ENCODE measurements around the gene PHKB.

Gene PHKB

DNA sequence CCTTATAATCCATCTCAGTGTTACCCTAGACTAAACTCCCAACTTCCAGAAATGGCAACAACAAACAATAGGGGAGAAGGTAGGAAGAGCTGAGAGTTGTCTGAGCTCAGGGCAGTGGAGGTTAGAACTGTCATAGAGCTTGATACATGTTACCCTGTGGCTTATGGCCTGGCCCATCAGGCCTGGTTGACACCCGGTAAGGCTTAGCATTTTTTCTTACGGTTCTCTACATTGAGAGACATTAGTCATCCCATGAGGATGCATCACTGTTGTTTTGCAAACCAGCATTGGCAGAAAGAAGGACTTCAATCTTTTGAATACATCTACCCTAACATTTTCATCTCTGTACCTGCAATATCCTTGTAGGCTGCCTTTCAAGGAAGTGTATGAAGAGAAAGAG is 226.6 kb downstream of the PHKB start:
- Histone ChIP-seq H3K9me3 (ENCODE audit: control insufficient read depth in 1 of 2, low read length in 2 of 2) (no peaks in the 10 kb centered on the region), H3K4me1 (ENCODE audit: control insufficient read depth in 1 of 2, insufficient read depth in 2 of 2, low read length in 2 of 2) (no peaks in the 10 kb centered on the region), H3K27ac (ENCODE audit: low read depth, low read length) (no peak overlapping the region), H3K27me3 (ENCODE audit: control insufficient read depth in 1 of 2, insufficient read depth in 2 of 2, low read length in 2 of 2) (no peaks in the 10 kb centered on the region), H3K36me3 (ENCODE audit: control insufficient read depth in 1 of 2, insufficient read depth in 2 of 2, low read length in 2 of 2) (peaks cover 18 to 29% of the 10 kb centered on the region in 2 donors), H3K4me3 (ENCODE audit: low read depth in 1 of 2, low read length in 2 of 2) (no peak overlapping the region), H3K9ac (ENCODE audit: low read depth in 1 of 2, low read length in 2 of 2) (no peak overlapping the region)

DNA sequence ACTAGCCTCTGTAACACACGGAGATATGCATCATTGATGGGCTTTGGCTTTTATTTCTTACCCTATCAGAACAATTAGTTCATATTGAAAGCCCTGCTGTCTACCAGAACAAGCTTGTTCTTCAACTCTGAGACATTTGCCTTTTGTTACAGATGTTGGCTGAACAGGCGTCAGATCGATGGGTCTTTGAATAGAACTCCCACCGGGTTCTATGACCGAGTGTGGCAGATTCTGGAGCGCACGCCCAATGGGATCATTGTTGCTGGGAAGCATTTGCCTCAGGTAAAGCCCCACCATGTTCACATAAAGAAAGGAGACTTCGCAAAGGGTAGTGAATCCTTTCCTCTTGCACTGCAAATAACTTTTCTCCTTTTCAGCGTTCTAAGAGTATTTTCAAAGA is 232.1 kb downstream of the PHKB start:
- H3K36me3 ChIP-seq (ENCODE audit: control insufficient read depth in 1 of 2, insufficient read depth in 2 of 2, low read length in 2 of 2), result peaks cover 47 to 71% of the 10 kb centered on the region in 2 donors
- no peaks in the 10 kb centered on the region for H3K4me1 ChIP-seq (ENCODE audit: control insufficient read depth in 1 of 2, insufficient read depth in 2 of 2, low read length in 2 of 2)

DNA sequence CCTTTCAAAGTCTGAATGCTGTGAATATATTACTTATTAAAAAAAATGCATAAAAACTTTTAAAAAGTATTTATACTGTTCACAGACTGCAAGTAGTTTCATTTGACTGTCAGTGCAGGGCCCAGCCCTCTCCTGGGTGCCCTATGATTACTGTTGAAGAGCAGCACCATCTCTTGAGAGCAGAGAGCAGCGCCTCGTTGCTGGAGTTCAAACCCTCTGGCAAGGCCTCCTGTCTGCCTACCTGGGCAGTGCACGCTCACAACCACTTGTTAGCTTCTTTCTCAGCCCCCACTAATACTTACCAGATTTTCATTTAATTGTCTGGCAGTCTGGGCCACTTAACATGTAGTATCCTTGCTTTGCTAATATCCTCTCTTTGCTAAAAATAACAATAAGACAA is 233.4 kb downstream of the PHKB start:
- Histone ChIP-seq H3K9ac (ENCODE audit: low read depth in 1 of 2, low read length in 2 of 2) (no peak overlapping the region), H3K27me3 (ENCODE audit: control insufficient read depth in 1 of 2, insufficient read depth in 2 of 2, low read length in 2 of 2) (no peaks in the 10 kb centered on the region), H3K36me3 (ENCODE audit: control insufficient read depth in 1 of 2, insufficient read depth in 2 of 2, low read length in 2 of 2) (peaks cover 47 to 65% of the 10 kb centered on the region in 2 donors), H3K27ac (ENCODE audit: low read depth, low read length) (no peak overlapping the region), H3K9me3 (ENCODE audit: control insufficient read depth in 1 of 2, low read length in 2 of 2) (no peaks in the 10 kb centered on the region), H3K4me1 (ENCODE audit: control insufficient read depth in 1 of 2, insufficient read depth in 2 of 2, low read length in 2 of 2) (no peaks in the 10 kb centered on the region), H3K4me3 (ENCODE audit: low read depth in 1 of 2, low read length in 2 of 2) (no peak overlapping the region)

More for the DNA sequence above, 232.1 kb downstream of the PHKB start:
- Histone ChIP-seq H3K9ac (ENCODE audit: low read depth in 1 of 2, low read length in 2 of 2) (no peak overlapping the region), H3K9me3 (ENCODE audit: control insufficient read depth in 1 of 2, low read length in 2 of 2) (no peaks in the 10 kb centered on the region), H3K4me3 (ENCODE audit: low read depth in 1 of 2, low read length in 2 of 2) (no peak overlapping the region), H3K27me3 (ENCODE audit: control insufficient read depth in 1 of 2, insufficient read depth in 2 of 2, low read length in 2 of 2) (no peaks in the 10 kb centered on the region), H3K27ac (ENCODE audit: low read depth, low read length) (no peak overlapping the region)

DNA sequence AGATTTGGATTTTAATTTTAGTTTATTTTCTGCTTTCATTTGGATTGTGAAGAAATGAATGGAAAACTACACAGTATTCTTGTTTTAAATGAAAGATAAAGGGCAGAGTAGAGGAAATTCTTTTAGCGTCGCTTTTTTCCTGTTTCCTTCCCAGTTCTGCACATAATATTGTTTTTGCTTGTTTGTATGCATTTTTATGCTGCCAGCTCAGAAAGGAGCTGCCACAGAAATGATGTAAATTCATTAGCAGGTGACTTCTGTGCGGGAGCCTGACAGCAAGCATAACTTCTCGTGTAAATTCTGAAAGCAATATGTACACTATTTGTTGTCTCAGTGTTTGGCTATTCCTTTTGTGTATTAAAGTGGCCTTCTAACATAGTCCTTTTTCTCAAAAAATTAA is 234.6 kb downstream of the PHKB start:
- no peaks in the 10 kb centered on the region for H3K4me1 ChIP-seq (ENCODE audit: control insufficient read depth in 1 of 2, insufficient read depth in 2 of 2, low read length in 2 of 2)
- H3K9ac ChIP-seq (ENCODE audit: low read depth in 1 of 2, low read length in 2 of 2), result no peak overlapping the region
- no peak overlapping the region for H3K27ac ChIP-seq (ENCODE audit: low read depth, low read length)
- H3K9me3 ChIP-seq (ENCODE audit: control insufficient read depth in 1 of 2, low read length in 2 of 2), result no peaks in the 10 kb centered on the region
- no peak overlapping the region for H3K4me3 ChIP-seq (ENCODE audit: low read depth in 1 of 2, low read length in 2 of 2)
- H3K36me3 ChIP-seq (ENCODE audit: control insufficient read depth in 1 of 2, insufficient read depth in 2 of 2, low read length in 2 of 2), result peaks cover 43 to 60% of the 10 kb centered on the region in 2 donors
- H3K27me3 ChIP-seq (ENCODE audit: control insufficient read depth in 1 of 2, insufficient read depth in 2 of 2, low read length in 2 of 2), result no peaks in the 10 kb centered on the region

DNA sequence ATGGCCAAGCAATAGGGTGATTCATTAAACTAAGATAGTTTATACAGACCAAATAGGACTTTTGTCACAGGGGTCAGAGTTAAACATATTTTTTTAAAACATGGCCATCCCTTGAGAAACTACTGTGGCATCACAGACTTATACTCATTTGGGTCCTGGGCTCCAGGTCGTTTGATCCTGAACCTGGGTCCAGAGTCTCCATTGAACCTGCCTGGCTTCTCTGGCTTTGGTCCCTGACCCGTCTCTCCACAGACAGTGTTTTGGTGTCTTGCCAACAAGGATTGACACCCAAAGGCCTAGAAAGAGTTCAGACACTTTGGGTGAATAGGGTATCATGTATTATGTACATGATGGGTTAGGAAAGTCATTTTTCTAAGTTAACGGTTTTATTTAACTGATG is 236.7 kb downstream of the PHKB start:
- Histone ChIP-seq H3K36me3 (ENCODE audit: control insufficient read depth in 1 of 2, insufficient read depth in 2 of 2, low read length in 2 of 2) (peaks cover 38 to 53% of the 10 kb centered on the region in 2 donors), H3K9me3 (ENCODE audit: control insufficient read depth in 1 of 2, low read length in 2 of 2) (no peaks in the 10 kb centered on the region), H3K9ac (ENCODE audit: low read depth in 1 of 2, low read length in 2 of 2) (no peak overlapping the region), H3K4me3 (ENCODE audit: low read depth in 1 of 2, low read length in 2 of 2) (no peak overlapping the region), H3K27me3 (ENCODE audit: control insufficient read depth in 1 of 2, insufficient read depth in 2 of 2, low read length in 2 of 2) (no peaks in the 10 kb centered on the region), H3K27ac (ENCODE audit: low read depth, low read length) (no peak overlapping the region), H3K4me1 (ENCODE audit: control insufficient read depth in 1 of 2, insufficient read depth in 2 of 2, low read length in 2 of 2) (no peaks in the 10 kb centered on the region)

DNA sequence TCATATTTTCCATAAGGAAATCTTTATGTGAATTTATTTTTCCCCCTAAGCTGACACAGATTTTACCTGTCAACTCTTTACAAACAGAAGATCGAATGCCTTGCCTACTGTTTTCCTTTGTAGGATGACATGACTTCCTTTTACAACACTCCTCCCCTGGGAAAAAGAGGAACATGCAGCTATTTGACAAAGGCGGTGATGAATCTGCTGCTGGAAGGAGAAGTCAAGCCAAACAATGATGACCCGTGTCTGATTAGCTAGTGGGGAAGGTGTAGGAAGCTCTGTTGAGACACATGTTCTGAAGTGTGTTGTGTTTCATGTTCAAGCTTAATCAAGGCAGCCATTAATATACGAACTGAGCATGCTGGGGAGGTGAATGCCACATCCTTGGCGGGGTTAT is 238.0 kb downstream of the PHKB start:
- H3K27ac ChIP-seq (ENCODE audit: low read depth, low read length), result no peak overlapping the region
- no peak overlapping the region for H3K9ac ChIP-seq (ENCODE audit: low read depth in 1 of 2, low read length in 2 of 2)
- no peak overlapping the region for H3K4me3 ChIP-seq (ENCODE audit: low read depth in 1 of 2, low read length in 2 of 2)
- no peaks in the 10 kb centered on the region for H3K4me1 ChIP-seq (ENCODE audit: control insufficient read depth in 1 of 2, insufficient read depth in 2 of 2, low read length in 2 of 2)
- H3K27me3 ChIP-seq (ENCODE audit: control insufficient read depth in 1 of 2, insufficient read depth in 2 of 2, low read length in 2 of 2), result no peaks in the 10 kb centered on the region
- H3K36me3 ChIP-seq (ENCODE audit: control insufficient read depth in 1 of 2, insufficient read depth in 2 of 2, low read length in 2 of 2), result peaks cover 28 to 44% of the 10 kb centered on the region in 2 donors
- no peaks in the 10 kb centered on the region for H3K9me3 ChIP-seq (ENCODE audit: control insufficient read depth in 1 of 2, low read length in 2 of 2)

DNA sequence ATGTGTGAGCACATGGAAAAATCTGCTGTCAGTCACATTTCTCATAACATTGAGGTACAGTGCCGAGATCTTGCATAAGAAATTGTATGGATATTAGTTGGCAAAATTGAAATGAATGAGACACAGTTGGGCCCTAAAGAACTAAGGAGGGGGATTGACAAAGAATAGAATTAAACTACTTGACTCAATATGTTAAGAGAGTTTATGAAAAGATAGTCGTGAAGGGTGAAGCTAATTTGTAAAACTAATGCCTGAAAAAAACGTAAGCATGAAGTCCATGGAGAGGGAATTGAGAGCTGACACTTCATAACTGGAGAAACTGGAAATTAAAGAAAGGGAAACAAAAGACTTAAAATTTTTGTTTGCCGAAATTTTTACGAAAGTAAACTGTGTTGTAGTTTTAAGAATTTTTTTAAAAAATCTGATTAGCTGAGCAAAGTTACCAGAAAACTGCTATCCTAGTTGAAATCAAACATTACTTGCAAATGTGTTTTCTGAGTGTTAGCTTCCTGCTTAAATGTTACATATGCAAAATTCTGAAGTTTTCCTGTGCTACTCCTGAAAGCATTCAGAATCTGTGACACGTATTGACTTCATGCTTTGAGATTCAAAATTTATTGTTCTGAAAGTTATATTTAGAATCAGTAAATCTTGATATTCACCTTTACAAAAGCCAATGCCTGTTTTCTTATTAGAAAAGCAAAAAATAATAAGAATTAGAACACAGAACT is 239.9 kb downstream of the PHKB start:
- H3K27me3 ChIP-seq (ENCODE audit: control insufficient read depth in 1 of 2, insufficient read depth in 2 of 2, low read length in 2 of 2), result no peaks in the 10 kb centered on the region
- H3K9me3 ChIP-seq (ENCODE audit: control insufficient read depth in 1 of 2, low read length in 2 of 2), result no peaks in the 10 kb centered on the region
- H3K27ac ChIP-seq (ENCODE audit: low read depth, low read length), result no peak overlapping the region
- H3K36me3 ChIP-seq (ENCODE audit: control insufficient read depth in 1 of 2, insufficient read depth in 2 of 2, low read length in 2 of 2), result peaks cover 24 to 25% of the 10 kb centered on the region in 2 donors
- no peak overlapping the region for H3K4me3 ChIP-seq (ENCODE audit: low read depth in 1 of 2, low read length in 2 of 2)
- H3K4me1 ChIP-seq (ENCODE audit: control insufficient read depth in 1 of 2, insufficient read depth in 2 of 2, low read length in 2 of 2), result no peaks in the 10 kb centered on the region
- H3K9ac ChIP-seq (ENCODE audit: low read depth in 1 of 2, low read length in 2 of 2), result no peak overlapping the region

DNA sequence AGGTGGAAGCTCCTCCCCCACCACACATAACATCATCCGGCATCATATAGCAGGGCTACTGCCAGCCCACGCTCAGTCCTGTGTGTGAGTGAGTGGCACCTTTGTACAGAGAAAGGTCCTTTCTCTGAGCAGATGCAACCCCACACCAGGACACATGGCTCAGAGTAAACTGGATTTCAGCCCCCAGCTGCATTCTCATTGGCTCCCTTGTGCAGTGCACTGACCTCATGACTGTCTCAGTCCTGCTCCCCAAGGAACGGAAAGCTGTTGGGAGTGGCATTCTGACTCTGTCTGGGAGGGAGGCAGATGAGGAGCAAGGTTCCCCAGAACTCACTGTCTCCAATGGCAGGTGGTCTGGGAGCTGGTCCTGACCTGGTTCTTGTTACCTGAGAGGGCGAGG is 244.1 kb downstream of the PHKB start:
- Histone ChIP-seq H3K9me3 (ENCODE audit: control insufficient read depth in 1 of 2, low read length in 2 of 2) (no peaks in the 10 kb centered on the region), H3K36me3 (ENCODE audit: control insufficient read depth in 1 of 2, insufficient read depth in 2 of 2, low read length in 2 of 2) (peaks cover 0 to 2% of the 10 kb centered on the region in 2 donors), H3K4me1 (ENCODE audit: control insufficient read depth in 1 of 2, insufficient read depth in 2 of 2, low read length in 2 of 2) (no peaks in the 10 kb centered on the region), H3K27ac (ENCODE audit: low read depth, low read length) (no peak overlapping the region), H3K9ac (ENCODE audit: low read depth in 1 of 2, low read length in 2 of 2) (no peak overlapping the region), H3K4me3 (ENCODE audit: low read depth in 1 of 2, low read length in 2 of 2) (no peak overlapping the region), H3K27me3 (ENCODE audit: control insufficient read depth in 1 of 2, insufficient read depth in 2 of 2, low read length in 2 of 2) (no peaks in the 10 kb centered on the region)

DNA sequence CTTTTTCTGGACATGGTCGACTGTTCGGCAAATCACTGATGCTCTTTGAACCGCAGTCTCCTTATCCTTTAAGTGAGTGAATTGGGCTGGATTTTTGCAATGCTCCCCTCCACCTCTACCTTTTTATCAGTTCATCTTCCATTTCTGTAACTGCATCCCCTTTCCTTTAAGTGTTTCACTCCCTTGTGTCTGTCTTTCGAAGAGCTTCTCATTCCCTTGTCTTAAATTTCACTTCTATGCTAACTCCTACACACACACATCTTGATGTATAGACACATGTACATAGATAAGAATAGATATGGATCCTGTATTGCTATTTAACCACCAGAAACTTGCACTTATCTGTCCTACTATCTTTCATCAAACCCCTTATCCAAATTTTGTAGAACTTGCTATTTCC is 250.7 kb downstream of the PHKB start:
- Histone ChIP-seq H3K27ac (ENCODE audit: low read depth, low read length) (no peak overlapping the region), H3K4me1 (ENCODE audit: control insufficient read depth in 1 of 2, insufficient read depth in 2 of 2, low read length in 2 of 2) (no peaks in the 10 kb centered on the region), H3K36me3 (ENCODE audit: control insufficient read depth in 1 of 2, insufficient read depth in 2 of 2, low read length in 2 of 2) (no peaks in the 10 kb centered on the region), H3K27me3 (ENCODE audit: control insufficient read depth in 1 of 2, insufficient read depth in 2 of 2, low read length in 2 of 2) (no peaks in the 10 kb centered on the region), H3K9me3 (ENCODE audit: control insufficient read depth in 1 of 2, low read length in 2 of 2) (no peaks in the 10 kb centered on the region), H3K4me3 (ENCODE audit: low read depth in 1 of 2, low read length in 2 of 2) (no peak overlapping the region), H3K9ac (ENCODE audit: low read depth in 1 of 2, low read length in 2 of 2) (no peak overlapping the region)

DNA sequence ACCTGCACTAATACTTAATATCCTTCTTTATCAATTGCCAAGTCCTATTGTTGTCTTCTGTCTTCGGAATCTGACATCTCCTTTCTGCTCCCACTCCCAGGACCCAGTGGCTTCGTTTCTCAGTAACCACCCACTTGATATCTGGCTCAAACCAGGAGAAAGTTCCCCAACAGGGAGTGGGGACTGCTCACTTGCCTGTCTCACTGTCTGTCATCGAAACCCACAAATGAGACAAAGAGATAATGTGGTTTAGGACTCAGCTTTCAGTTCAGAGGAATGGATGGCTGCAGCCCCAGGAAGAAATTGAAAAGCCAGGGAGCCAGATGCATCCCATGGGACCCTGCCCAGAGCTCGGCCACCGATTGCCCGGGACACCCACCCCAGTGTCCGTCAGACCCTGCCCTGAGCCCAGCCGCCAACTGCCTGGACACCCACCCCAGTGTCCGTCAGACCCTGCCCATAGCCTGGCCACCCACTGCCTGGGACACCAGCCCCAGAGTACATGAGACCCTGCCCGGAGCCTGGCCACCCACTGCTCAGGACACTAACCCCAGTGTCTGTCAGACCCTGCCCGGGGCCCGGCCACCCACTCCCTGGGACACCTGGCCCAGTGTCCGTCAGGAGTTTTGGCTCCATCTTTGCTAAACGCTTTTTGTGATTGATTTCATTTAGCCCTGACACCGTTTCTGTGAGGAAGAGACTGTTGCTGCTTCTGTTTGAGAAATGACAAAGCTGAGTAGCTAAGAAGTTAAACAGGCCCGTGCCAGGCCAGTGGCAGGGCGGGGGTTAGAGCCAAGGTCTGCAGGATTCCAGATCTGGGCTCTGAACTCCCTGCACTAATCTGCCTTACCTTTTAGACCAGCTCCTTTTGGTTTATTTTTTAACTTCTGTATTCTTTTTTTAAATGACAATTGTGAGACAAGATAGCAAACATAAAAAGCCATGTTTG is 251.4 kb downstream of the PHKB start:
- Histone ChIP-seq H3K27ac (ENCODE audit: low read depth, low read length) (no peak overlapping the region), H3K9me3 (ENCODE audit: control insufficient read depth in 1 of 2, low read length in 2 of 2) (no peaks in the 10 kb centered on the region), H3K4me1 (ENCODE audit: control insufficient read depth in 1 of 2, insufficient read depth in 2 of 2, low read length in 2 of 2) (no peaks in the 10 kb centered on the region), H3K9ac (ENCODE audit: low read depth in 1 of 2, low read length in 2 of 2) (no peak overlapping the region), H3K36me3 (ENCODE audit: control insufficient read depth in 1 of 2, insufficient read depth in 2 of 2, low read length in 2 of 2) (no peaks in the 10 kb centered on the region), H3K4me3 (ENCODE audit: low read depth in 1 of 2, low read length in 2 of 2) (no peak overlapping the region), H3K27me3 (ENCODE audit: control insufficient read depth in 1 of 2, insufficient read depth in 2 of 2, low read length in 2 of 2) (no peaks in the 10 kb centered on the region)
